ENCODE data around the gene KIAA2012.

DNA sequence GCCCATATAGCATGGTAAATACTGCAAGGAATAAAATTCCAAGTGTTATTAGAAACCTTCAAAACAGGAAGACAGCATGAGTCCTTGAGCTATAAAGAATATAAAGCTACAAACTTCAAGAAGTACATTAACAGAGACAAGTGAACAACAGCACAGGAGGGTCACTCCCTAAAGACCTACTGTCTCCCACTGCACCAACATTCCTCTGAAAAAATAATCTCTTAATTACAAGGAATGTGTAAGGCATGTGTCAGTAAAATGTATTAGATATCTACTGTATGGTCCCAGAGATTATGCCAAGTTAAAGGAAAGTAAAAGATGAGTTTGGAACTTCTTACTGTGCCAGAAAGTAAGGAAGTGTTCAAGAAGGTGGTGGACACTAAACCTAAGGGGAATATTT lies 135.5 kb downstream of the KIAA2012 start:
- TF ChIP-seq, protein P1, sequence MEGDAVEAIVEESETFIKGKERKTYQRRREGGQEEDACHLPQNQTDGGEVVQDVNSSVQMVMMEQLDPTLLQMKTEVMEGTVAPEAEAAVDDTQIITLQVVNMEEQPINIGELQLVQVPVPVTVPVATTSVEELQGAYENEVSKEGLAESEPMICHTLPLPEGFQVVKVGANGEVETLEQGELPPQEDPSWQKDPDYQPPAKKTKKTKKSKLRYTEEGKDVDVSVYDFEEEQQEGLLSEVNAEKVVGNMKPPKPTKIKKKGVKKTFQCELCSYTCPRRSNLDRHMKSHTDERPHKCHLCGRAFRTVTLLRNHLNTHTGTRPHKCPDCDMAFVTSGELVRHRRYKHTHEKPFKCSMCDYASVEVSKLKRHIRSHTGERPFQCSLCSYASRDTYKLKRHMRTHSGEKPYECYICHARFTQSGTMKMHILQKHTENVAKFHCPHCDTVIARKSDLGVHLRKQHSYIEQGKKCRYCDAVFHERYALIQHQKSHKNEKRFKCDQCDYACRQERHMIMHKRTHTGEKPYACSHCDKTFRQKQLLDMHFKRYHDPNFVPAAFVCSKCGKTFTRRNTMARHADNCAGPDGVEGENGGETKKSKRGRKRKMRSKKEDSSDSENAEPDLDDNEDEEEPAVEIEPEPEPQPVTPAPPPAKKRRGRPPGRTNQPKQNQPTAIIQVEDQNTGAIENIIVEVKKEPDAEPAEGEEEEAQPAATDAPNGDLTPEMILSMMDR (IDR thresholded peaks at IDR 0.05; ENCODE audit: low read depth, low read length, missing input control), result no peak
- TF ChIP-seq, protein P2, sequence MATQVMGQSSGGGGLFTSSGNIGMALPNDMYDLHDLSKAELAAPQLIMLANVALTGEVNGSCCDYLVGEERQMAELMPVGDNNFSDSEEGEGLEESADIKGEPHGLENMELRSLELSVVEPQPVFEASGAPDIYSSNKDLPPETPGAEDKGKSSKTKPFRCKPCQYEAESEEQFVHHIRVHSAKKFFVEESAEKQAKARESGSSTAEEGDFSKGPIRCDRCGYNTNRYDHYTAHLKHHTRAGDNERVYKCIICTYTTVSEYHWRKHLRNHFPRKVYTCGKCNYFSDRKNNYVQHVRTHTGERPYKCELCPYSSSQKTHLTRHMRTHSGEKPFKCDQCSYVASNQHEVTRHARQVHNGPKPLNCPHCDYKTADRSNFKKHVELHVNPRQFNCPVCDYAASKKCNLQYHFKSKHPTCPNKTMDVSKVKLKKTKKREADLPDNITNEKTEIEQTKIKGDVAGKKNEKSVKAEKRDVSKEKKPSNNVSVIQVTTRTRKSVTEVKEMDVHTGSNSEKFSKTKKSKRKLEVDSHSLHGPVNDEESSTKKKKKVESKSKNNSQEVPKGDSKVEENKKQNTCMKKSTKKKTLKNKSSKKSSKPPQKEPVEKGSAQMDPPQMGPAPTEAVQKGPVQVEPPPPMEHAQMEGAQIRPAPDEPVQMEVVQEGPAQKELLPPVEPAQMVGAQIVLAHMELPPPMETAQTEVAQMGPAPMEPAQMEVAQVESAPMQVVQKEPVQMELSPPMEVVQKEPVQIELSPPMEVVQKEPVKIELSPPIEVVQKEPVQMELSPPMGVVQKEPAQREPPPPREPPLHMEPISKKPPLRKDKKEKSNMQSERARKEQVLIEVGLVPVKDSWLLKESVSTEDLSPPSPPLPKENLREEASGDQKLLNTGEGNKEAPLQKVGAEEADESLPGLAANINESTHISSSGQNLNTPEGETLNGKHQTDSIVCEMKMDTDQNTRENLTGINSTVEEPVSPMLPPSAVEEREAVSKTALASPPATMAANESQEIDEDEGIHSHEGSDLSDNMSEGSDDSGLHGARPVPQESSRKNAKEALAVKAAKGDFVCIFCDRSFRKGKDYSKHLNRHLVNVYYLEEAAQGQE (IDR thresholded peaks at IDR 0.05), result no peak
- TF ChIP-seq, protein P3, sequence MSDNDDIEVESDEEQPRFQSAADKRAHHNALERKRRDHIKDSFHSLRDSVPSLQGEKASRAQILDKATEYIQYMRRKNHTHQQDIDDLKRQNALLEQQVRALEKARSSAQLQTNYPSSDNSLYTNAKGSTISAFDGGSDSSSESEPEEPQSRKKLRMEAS (IDR thresholded peaks at IDR 0.05), result no peak
- TF ChIP-seq JUND (IDR thresholded peaks at IDR 0.05), result no peak
- TF ChIP-seq GABPA (IDR thresholded peaks at IDR 0.05 in 1 of 2, conservative IDR thresholded peaks at IDR 0.05 in 1 of 2), result no peak
- no peak for TF ChIP-seq TAF1 (conservative IDR thresholded peaks at IDR 0.05)
- no peak for TF ChIP-seq RXRA (IDR thresholded peaks at IDR 0.05)
- no peak for TF ChIP-seq YY1 (IDR thresholded peaks at IDR 0.05)
- TF ChIP-seq RAD21 (IDR thresholded peaks at IDR 0.05), result no peak
- TF ChIP-seq, protein P4, sequence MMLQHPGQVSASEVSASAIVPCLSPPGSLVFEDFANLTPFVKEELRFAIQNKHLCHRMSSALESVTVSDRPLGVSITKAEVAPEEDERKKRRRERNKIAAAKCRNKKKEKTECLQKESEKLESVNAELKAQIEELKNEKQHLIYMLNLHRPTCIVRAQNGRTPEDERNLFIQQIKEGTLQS (IDR thresholded peaks at IDR 0.05), result no peak
- TF ChIP-seq EGR1 (IDR thresholded peaks at IDR 0.05; ENCODE audit: low read depth in 2 of 2), result no peak
- no peak for TF ChIP-seq SP1 (IDR thresholded peaks at IDR 0.05)
